ENCODE data around the gene CHST8.

The CHST8 gene

DNA sequence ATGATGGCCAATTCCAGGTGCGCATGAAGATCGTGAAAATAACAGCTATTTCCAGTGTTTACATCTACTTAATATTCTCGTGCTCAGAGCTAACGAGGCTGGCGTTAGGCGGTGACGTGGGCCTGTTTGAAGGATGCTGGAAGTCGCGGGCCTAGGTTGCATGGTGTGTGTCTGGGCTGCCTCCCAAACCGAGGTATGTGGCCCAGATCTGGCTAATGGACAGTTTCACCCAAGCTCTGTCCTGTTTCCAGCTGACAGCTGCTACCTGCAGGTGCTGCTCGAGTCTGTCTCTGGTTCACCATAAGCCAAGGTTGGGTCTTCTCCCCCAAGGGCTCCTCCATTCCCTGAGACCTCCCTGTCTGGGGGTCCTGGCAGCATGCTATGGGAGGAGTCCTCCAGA is 134.4 kb downstream of the CHST8 start:
- Histone ChIP-seq H2BK5ac (ENCODE audit: low read depth, low read length, poor library complexity) (no peak overlapping the region), H2BK120ac (ENCODE audit: insufficient read depth, low read length, poor library complexity) (no peak overlapping the region), H3K4me1 (ENCODE audit: control insufficient read depth in 1 of 2, insufficient read depth in 2 of 2, low read length in 2 of 2) (no peaks in the 10 kb centered on the region), H3K9ac (ENCODE audit: low read length) (no peak overlapping the region), H2AK5ac (ENCODE audit: low read length) (no peak overlapping the region), H4K91ac (ENCODE audit: low read depth, low read length) (no peak overlapping the region), H3K27me3 (ENCODE audit: insufficient read depth, low read length) (no peaks in the 10 kb centered on the region), H3K36me3 (ENCODE audit: control insufficient read depth in 1 of 2, insufficient read depth in 2 of 2, low read length in 2 of 2) (no peaks in the 10 kb centered on the region), H3K79me1 (ENCODE audit: low read length) (no peaks in the 10 kb centered on the region), H4K12ac (ENCODE audit: low read depth, low read length) (no peak overlapping the region), H3K18ac (ENCODE audit: low read length) (no peak overlapping the region), H3K4me2 (ENCODE audit: low read length) (no peak overlapping the region), H3K14ac (ENCODE audit: low read length) (no peak overlapping the region), H2BK12ac (ENCODE audit: low read length) (no peak overlapping the region), H3K4ac (ENCODE audit: low read depth, low read length) (no peak overlapping the region), H2AFZ (ENCODE audit: insufficient read depth, low read length, poor library complexity) (no peak overlapping the region), H3K4me3 (ENCODE audit: low read depth, low read length) (no peak overlapping the region), H3K27ac (ENCODE audit: low read depth, low read length) (no peak overlapping the region), H3K9me3 (ENCODE audit: insufficient read depth, low read depth, low read length) (no peaks in the 10 kb centered on the region), H4K8ac (ENCODE audit: low read depth, low read length) (no peak overlapping the region), H3K23ac (ENCODE audit: low read length) (no peak overlapping the region), H3K79me2 (ENCODE audit: control insufficient read depth, insufficient read depth, low read length, poor library complexity) (no peaks in the 10 kb centered on the region)
- no peak for DNase-seq
- WGBS (ENCODE audit: extremely low coverage, insufficient coverage, insufficient read length): no CpG with 5 or more reads among the region's 11 CpGs

DNA sequence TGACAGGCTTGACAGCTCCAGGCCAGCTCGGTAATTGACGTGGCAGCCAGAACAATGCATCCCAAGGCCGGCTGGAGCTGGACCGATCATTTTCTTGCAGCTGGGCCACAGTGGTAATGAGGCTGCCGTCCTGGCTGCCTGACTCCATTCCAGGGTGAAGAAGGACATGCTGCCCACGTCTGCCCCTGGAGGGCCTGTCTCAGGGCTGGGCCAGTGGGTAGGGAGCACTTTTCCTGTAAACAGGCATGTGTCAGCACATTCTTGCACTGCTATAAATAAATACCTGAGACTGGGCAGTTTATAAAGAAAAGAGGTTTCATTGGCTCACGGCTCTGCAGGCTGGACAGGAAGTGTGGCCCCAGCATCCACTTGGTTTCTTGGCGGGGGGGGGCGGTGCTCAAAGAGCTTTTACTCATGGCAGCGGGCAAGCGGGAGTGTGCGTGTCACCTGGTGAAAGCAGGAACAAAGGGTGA is 136.8 kb downstream of the CHST8 start:
- Histone ChIP-seq H3K14ac (ENCODE audit: low read length) (no peak overlapping the region), H4K91ac (ENCODE audit: low read depth, low read length) (no peak overlapping the region), H4K12ac (ENCODE audit: low read depth, low read length) (no peak overlapping the region), H2AK5ac (ENCODE audit: low read length) (no peak overlapping the region), H2BK5ac (ENCODE audit: low read depth, low read length, poor library complexity) (no peak overlapping the region), H2BK120ac (ENCODE audit: insufficient read depth, low read length, poor library complexity) (no peak overlapping the region), H4K8ac (ENCODE audit: low read depth, low read length) (no peak overlapping the region), H3K18ac (ENCODE audit: low read length) (no peak overlapping the region), H3K23ac (ENCODE audit: low read length) (no peak overlapping the region), H3K4me3 (ENCODE audit: low read depth, low read length) (no peak overlapping the region), H3K4me1 (ENCODE audit: control insufficient read depth in 1 of 2, insufficient read depth in 2 of 2, low read length in 2 of 2) (no peaks in the 10 kb centered on the region), H3K4ac (ENCODE audit: low read depth, low read length) (no peak overlapping the region), H3K9me3 (ENCODE audit: insufficient read depth, low read depth, low read length) (no peaks in the 10 kb centered on the region), H3K36me3 (ENCODE audit: control insufficient read depth in 1 of 2, insufficient read depth in 2 of 2, low read length in 2 of 2) (no peaks in the 10 kb centered on the region), H3K27ac (ENCODE audit: low read depth, low read length) (no peak overlapping the region), H2BK12ac (ENCODE audit: low read length) (no peak overlapping the region), H3K79me1 (ENCODE audit: low read length) (no peaks in the 10 kb centered on the region), H2AFZ (ENCODE audit: insufficient read depth, low read length, poor library complexity) (no peak overlapping the region), H3K9ac (ENCODE audit: low read length) (no peak overlapping the region), H3K79me2 (ENCODE audit: control insufficient read depth, insufficient read depth, low read length, poor library complexity) (no peaks in the 10 kb centered on the region), H3K27me3 (ENCODE audit: insufficient read depth, low read length) (no peaks in the 10 kb centered on the region), H3K4me2 (ENCODE audit: low read length) (no peak overlapping the region)
- no CpG with 5 or more reads among the region's 12 CpGs for WGBS (ENCODE audit: extremely low coverage, insufficient coverage, insufficient read length)
- no peak for DNase-seq

DNA sequence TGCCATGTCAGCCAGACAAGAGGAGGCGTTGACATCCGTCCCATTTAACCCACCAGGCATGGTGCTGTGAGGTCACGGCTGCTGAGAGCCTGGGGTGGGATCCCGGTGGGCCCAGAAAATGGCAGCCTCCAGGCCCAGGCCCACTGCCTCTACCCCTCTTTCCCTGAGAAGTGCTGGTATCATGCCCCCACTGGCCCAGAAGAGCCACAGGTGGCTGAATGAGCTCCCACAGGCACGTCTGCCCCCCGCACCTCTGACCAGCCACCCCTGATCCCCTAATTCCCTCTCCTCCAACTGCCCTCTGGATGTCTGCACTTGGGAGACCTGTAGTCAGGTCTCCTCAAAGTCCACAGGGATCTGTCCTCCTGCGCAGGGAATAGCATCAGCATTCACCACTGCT is 137.6 kb downstream of the CHST8 start:
- H3K4ac ChIP-seq (ENCODE audit: low read depth, low read length): no peak overlapping the region
- H3K79me1 ChIP-seq (ENCODE audit: low read length): no peaks in the 10 kb centered on the region
- no peaks in the 10 kb centered on the region for H3K36me3 ChIP-seq (ENCODE audit: control insufficient read depth in 1 of 2, insufficient read depth in 2 of 2, low read length in 2 of 2)
- no peak for DNase-seq
- H3K23ac ChIP-seq (ENCODE audit: low read length): no peak overlapping the region
- no peak overlapping the region for H3K4me2 ChIP-seq (ENCODE audit: low read length)
- no CpG with 5 or more reads among the region's 7 CpGs for whole genome bisulfite sequencing (ENCODE audit: extremely low coverage, insufficient coverage, insufficient read length)
- H2BK12ac ChIP-seq (ENCODE audit: low read length): no peak overlapping the region
- H3K9me3 ChIP-seq (ENCODE audit: insufficient read depth, low read depth, low read length): no peaks in the 10 kb centered on the region
- H3K27me3 ChIP-seq (ENCODE audit: insufficient read depth, low read length): no peaks in the 10 kb centered on the region
- no peaks in the 10 kb centered on the region for H3K79me2 ChIP-seq (ENCODE audit: control insufficient read depth, insufficient read depth, low read length, poor library complexity)
- no peak overlapping the region for H3K18ac ChIP-seq (ENCODE audit: low read length)
- no peak overlapping the region for H4K12ac ChIP-seq (ENCODE audit: low read depth, low read length)
- H3K14ac ChIP-seq (ENCODE audit: low read length): no peak overlapping the region
- H4K8ac ChIP-seq (ENCODE audit: low read depth, low read length): no peak overlapping the region
- H2BK5ac ChIP-seq (ENCODE audit: low read depth, low read length, poor library complexity): no peak overlapping the region
- H4K91ac ChIP-seq (ENCODE audit: low read depth, low read length): no peak overlapping the region
- H2AFZ ChIP-seq (ENCODE audit: insufficient read depth, low read length, poor library complexity): no peak overlapping the region
- no peak overlapping the region for H3K4me3 ChIP-seq (ENCODE audit: low read depth, low read length)
- H2BK120ac ChIP-seq (ENCODE audit: insufficient read depth, low read length, poor library complexity): no peak overlapping the region
- H3K9ac ChIP-seq (ENCODE audit: low read length): no peak overlapping the region
- no peak overlapping the region for H2AK5ac ChIP-seq (ENCODE audit: low read length)
- H3K4me1 ChIP-seq (ENCODE audit: control insufficient read depth in 1 of 2, insufficient read depth in 2 of 2, low read length in 2 of 2): no peaks in the 10 kb centered on the region
- H3K27ac ChIP-seq (ENCODE audit: low read depth, low read length): no peak overlapping the region

DNA sequence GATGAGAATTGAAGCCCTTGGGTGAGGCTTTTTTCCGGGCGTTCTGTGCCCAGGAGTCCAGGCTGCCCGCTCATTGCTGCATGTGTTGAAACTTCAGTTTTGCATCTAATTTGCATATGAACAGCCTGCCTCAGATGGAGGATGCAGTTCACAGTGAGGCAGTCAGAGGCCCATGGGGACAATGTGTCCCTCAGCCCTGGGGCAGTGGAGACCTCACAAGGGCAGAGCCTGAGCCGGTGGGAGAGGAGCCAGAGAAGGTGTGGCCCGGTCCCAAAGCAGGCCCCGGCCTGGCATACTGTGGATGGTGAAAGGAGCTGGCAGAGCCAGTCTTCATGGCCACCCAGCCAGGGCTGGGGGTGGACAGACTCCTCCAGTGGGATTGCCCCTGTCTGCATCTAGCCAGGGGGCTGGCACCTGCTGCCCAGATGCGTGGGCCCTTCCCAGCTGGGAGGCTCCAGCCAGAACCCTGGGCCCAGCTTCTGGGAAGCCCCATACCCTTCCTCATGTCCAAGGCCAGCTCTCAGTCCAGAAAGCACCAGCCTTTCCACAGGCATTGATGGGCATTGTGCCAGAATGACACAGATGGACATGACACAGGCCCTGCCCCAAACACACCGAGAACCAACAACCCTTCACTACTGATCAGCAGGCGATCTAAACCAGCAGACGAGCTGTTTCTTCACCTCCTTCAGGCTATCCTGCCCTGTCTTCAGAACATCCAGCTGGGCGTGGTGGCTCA is 142.0 kb downstream of the CHST8 start:
- H4K12ac ChIP-seq (ENCODE audit: low read depth, low read length): no peak overlapping the region
- no peak overlapping the region for H2BK12ac ChIP-seq (ENCODE audit: low read length)
- no peaks in the 10 kb centered on the region for H3K79me2 ChIP-seq (ENCODE audit: control insufficient read depth, insufficient read depth, low read length, poor library complexity)
- no peak overlapping the region for H2AK5ac ChIP-seq (ENCODE audit: low read length)
- no peaks in the 10 kb centered on the region for H3K36me3 ChIP-seq (ENCODE audit: control insufficient read depth in 1 of 2, insufficient read depth in 2 of 2, low read length in 2 of 2)
- H3K79me1 ChIP-seq (ENCODE audit: low read length): no peaks in the 10 kb centered on the region
- no peak overlapping the region for H2BK5ac ChIP-seq (ENCODE audit: low read depth, low read length, poor library complexity)
- WGBS (ENCODE audit: extremely low coverage, insufficient coverage, insufficient read length): no CpG with 5 or more reads among the region's 11 CpGs
- no peak overlapping the region for H3K23ac ChIP-seq (ENCODE audit: low read length)
- H3K14ac ChIP-seq (ENCODE audit: low read length): no peak overlapping the region
- H3K4ac ChIP-seq (ENCODE audit: low read depth, low read length): no peak overlapping the region
- no peak overlapping the region for H4K91ac ChIP-seq (ENCODE audit: low read depth, low read length)
- H3K9ac ChIP-seq (ENCODE audit: low read length): no peak overlapping the region
- H4K8ac ChIP-seq (ENCODE audit: low read depth, low read length): no peak overlapping the region
- H3K9me3 ChIP-seq (ENCODE audit: insufficient read depth, low read depth, low read length): no peaks in the 10 kb centered on the region
- no peak overlapping the region for H3K18ac ChIP-seq (ENCODE audit: low read length)
- DNase-seq: no peak
- H3K4me2 ChIP-seq (ENCODE audit: low read length): no peak overlapping the region
- H3K27me3 ChIP-seq (ENCODE audit: insufficient read depth, low read length): no peaks in the 10 kb centered on the region
- H2BK120ac ChIP-seq (ENCODE audit: insufficient read depth, low read length, poor library complexity): no peak overlapping the region
- no peak overlapping the region for H3K27ac ChIP-seq (ENCODE audit: low read depth, low read length)
- no peak overlapping the region for H3K4me3 ChIP-seq (ENCODE audit: low read depth, low read length)
- no peaks in the 10 kb centered on the region for H3K4me1 ChIP-seq (ENCODE audit: control insufficient read depth in 1 of 2, insufficient read depth in 2 of 2, low read length in 2 of 2)
- H2AFZ ChIP-seq (ENCODE audit: insufficient read depth, low read length, poor library complexity): no peak overlapping the region

Measured in trophoblast cell (in vitro differentiated cells and primary cell).